Fibroblast of lung (primary cell): Measurements from ENCODE around the gene SMTNL1. TPM values are rescaled to one million over a fixed set of nuclear protein-coding genes. Genes with fewer than 3 reads are reported as not detected.

Experiments
- DNase-seq, 2 donors: peaks; one replicate each; pipeline versions ENCODE4 v3.0.0 to v3.0.0-alpha.2; 2010; ENCODE audit warnings: low read depth in 2 of 2
- H2AFZ ChIP-seq: 2 replicates; pipeline ENCODE4 v1.5.1; 2012; ENCODE audit warnings: low read length, control low read depth, inconsistent platforms
- H3K27ac ChIP-seq: 2 replicates; pipeline ENCODE4 v1.5.1; 2011; ENCODE audit warnings: low read length, control low read depth; ENCODE audit not compliant: insufficient read depth
- H3K27me3 ChIP-seq: 2 replicates; pipeline ENCODE4 v1.5.1; 2011; ENCODE audit warnings: mild to moderate bottlenecking, low read length; ENCODE audit not compliant: control insufficient read depth, insufficient read depth
- H3K36me3 ChIP-seq: 2 replicates; pipeline ENCODE4 v1.5.1; 2011; ENCODE audit warnings: low read length; ENCODE audit not compliant: control insufficient read depth, insufficient read depth
- H3K4me1 ChIP-seq: 2 replicates; pipeline ENCODE4 v1.5.1; 2011; ENCODE audit warnings: low read length; ENCODE audit not compliant: control insufficient read depth, insufficient read depth; ENCODE audit errors: extremely low read depth
- H3K4me2 ChIP-seq: 2 replicates; pipeline ENCODE4 v1.5.1; 2011; ENCODE audit warnings: low read length, control low read depth; ENCODE audit not compliant: insufficient read depth; ENCODE audit errors: extremely low read depth
- H3K4me3 ChIP-seq, 4 experiments: fragments of 200-600 bp in 1 of 4; sonication (generic) in 1 of 4; replicated peaks in 1 of 4; 2 replicates each; pipeline ENCODE4 v1.5.1; 2011 to 2016; ENCODE audit warnings: low read length in 4 of 4, low read depth in 3 of 4, mild to moderate bottlenecking in 3 of 4, control low read depth in 2 of 4, inconsistent platforms in 1 of 4, mixed read lengths in 1 of 4; ENCODE audit not compliant: insufficient read depth in 1 of 4; ENCODE audit errors: control extremely low read depth in 1 of 4
- H3K79me2 ChIP-seq: 2 replicates; pipeline ENCODE4 v1.5.1; 2012; ENCODE audit warnings: mild to moderate bottlenecking, low read length, inconsistent platforms; ENCODE audit not compliant: control insufficient read depth, insufficient read depth
- H3K9ac ChIP-seq: 2 replicates; pipeline ENCODE4 v1.5.1; 2011; ENCODE audit warnings: mild to moderate bottlenecking, low read length, control low read depth; ENCODE audit not compliant: insufficient read depth
- H3K9me3 ChIP-seq: 2 replicates; pipeline ENCODE4 v1.5.1; 2012; ENCODE audit warnings: low read depth, low read length; ENCODE audit not compliant: control insufficient read depth, insufficient read depth
- H4K20me1 ChIP-seq: 2 replicates; pipeline ENCODE4 v1.5.1; 2011; ENCODE audit warnings: low read length; ENCODE audit not compliant: control insufficient read depth, insufficient read depth; ENCODE audit errors: extremely low read depth
- CTCF ChIP-seq, 2 donors: IDR thresholded peaks in 1 of 2; conservative IDR thresholded peaks in 1 of 2; 1 replicate in 1 of 2; 2 replicates in 1 of 2; pipeline ENCODE4 v1.5.1; 2011 to 2012; ENCODE audit warnings: low read length in 2 of 2, control low read depth in 1 of 2, inconsistent platforms in 1 of 2, low read depth in 1 of 2, mild to moderate bottlenecking in 1 of 2
- EZH2 ChIP-seq: IDR thresholded peaks from 2 replicates; pipeline ENCODE4 v1.5.1; 2012; ENCODE audit warnings: low read length, control low read depth, mild to moderate bottlenecking; ENCODE audit errors: missing control alignments
- polyA minus RNA-seq: library from RNA; depleted of rRNA, polyadenylated mRNA; stranded (reverse); fragments of >200 nt; gene quantifications from 2 replicates; pipeline ENCODE4 v1.2.3, GENCODE V29; 2011; ENCODE audit warnings: low replicate concordance
- polyA plus RNA-seq, 2 donors: library from polyadenylated mRNA; depleted of rRNA in 1 of 2; stranded (reverse) in 1 of 2; unstranded in 1 of 2; fragments of >200 nt; gene quantifications; 2 replicates each; pipeline ENCODE4 v1.2.1, GENCODE V29; 2011 to 2012; ENCODE audit warnings: missing spikeins in 1 of 2
- total RNA-seq: library from RNA; depleted of rRNA; stranded (reverse); fragments of >200 nt; gene quantifications from 2 replicates; pipeline ENCODE4 v1.2.1, GENCODE V29; 2014

Gene SMTNL1
- total RNA-seq (not detected in 2 replicates), polyA plus RNA-seq (not detected in 2 replicates), polyA minus RNA-seq (not detected in 2 replicates)
- polyA plus RNA-seq (2012): not detected in 2 replicates

- H3K27ac ChIP-seq: no peak within 1 kb of the TSS
- peaks cover 3% of the 10 kb centered on the region for H3K27me3 ChIP-seq
- no peak within 1 kb of the TSS for H3K4me2 ChIP-seq
- H3K79me2 ChIP-seq: no peaks in the 10 kb centered on the region
- H3K4me1 ChIP-seq: no peaks in the 10 kb centered on the region
- TF ChIP-seq EZH2 (no peak), CTCF (conservative IDR thresholded peaks at IDR 0.05 in 1 of 2, IDR thresholded peaks at IDR 0.05 in 1 of 2; ENCODE audit: low read depth in 1 of 2, low read length in 2 of 2) (no peak)
- no peaks in the 10 kb centered on the region for H4K20me1 ChIP-seq
- H2AFZ ChIP-seq: no peak within 1 kb of the TSS
- no peak for DNase-seq
- H3K4me3 ChIP-seq: no peak within 1 kb of the TSS
- H3K9me3 ChIP-seq: no peaks in the 10 kb centered on the region
- H3K36me3 ChIP-seq: no peaks in the 10 kb centered on the region
- H3K9ac ChIP-seq: no peak within 1 kb of the TSS
These were observed at the start of gene SMTNL1 for GRCh38 chr11:57536947-57537619. Gene SMTNL1 (plus strand): TSS chr11:57537595. CDS start chr11:57542643, 5,048 bp downstream.

- no peaks in the 10 kb centered on the region for H3K27me3 ChIP-seq
- no peaks in the 10 kb centered on the region for H4K20me1 ChIP-seq
- no peaks in the 10 kb centered on the region for H3K36me3 ChIP-seq
- no peak overlapping the region for H3K4me2 ChIP-seq
- no peaks in the 10 kb centered on the region for H3K9me3 ChIP-seq
- H3K27ac ChIP-seq: no peak overlapping the region
- DNase-seq: no peak
- H3K4me1 ChIP-seq: no peaks in the 10 kb centered on the region
- H2AFZ ChIP-seq: no peak overlapping the region
- H3K79me2 ChIP-seq: no peaks in the 10 kb centered on the region
- TF ChIP-seq CTCF (conservative IDR thresholded peaks at IDR 0.05 in 1 of 2, IDR thresholded peaks at IDR 0.05 in 1 of 2; ENCODE audit: low read depth in 1 of 2, low read length in 2 of 2) (no peak), EZH2 (no peak)
- H3K9ac ChIP-seq: no peak overlapping the region
- no peak overlapping the region for H3K4me3 ChIP-seq
These were observed 49.3 kb upstream of the SMTNL1 start for GRCh38 chr11:57487920-57488659.

GRCh38 chr11:57490456-57491248 lies 46.7 kb upstream of the SMTNL1 start:
- Histone ChIP-seq H3K9me3 (no peaks in the 10 kb centered on the region), H3K79me2 (no peaks in the 10 kb centered on the region), H3K4me1 (no peaks in the 10 kb centered on the region), H3K27me3 (no peaks in the 10 kb centered on the region), H3K9ac (no peak overlapping the region), H3K27ac (no peak overlapping the region), H3K4me2 (no peak overlapping the region), H3K4me3 (no peak overlapping the region), H2AFZ (no peak overlapping the region), H3K36me3 (no peaks in the 10 kb centered on the region), H4K20me1 (no peaks in the 10 kb centered on the region)
- peak in 1 of 2 donors; percentile 48 for DNase-seq
- TF ChIP-seq CTCF (conservative IDR thresholded peaks at IDR 0.05 in 1 of 2, IDR thresholded peaks at IDR 0.05 in 1 of 2; ENCODE audit: low read depth in 1 of 2, low read length in 2 of 2) (no peak), EZH2 (no peak)
